A673 (cell line): ENCODE data around the gene ADRM1.

Source experiments
- CTCF ChIP-seq: fragments of 300-800, 200-600 bp; sonication (generic); conservative IDR thresholded peaks from 2 replicates; pipeline ENCODE4 v1.5.1; 2017; ENCODE audit warnings: low read depth, mild to moderate bottlenecking, antibody characterized with exemption, low read length, moderate library complexity, mixed read lengths
- EZH2 ChIP-seq: fragments of 200-600 bp; sonication (generic); IDR thresholded peaks from 2 replicates; pipeline ENCODE4 v1.6.1; 2017; ENCODE audit warnings: borderline replicate concordance, low read depth, mild to moderate bottlenecking, mixed read lengths, antibody characterized with exemption, low read length; ENCODE audit not compliant: poor library complexity, severe bottlenecking

- TF ChIP-seq EZH2 (no peak), CTCF (no peak)
Observed at GRCh38 chr20:62314339-62314638, 11.5 kb downstream of the ADRM1 start.
